Heart left ventricle (tissue), 13 donors: ENCODE measurements around the gene CCDC93.

ENCODE experiments used
- POLR2A ChIP-seq, 2 donors: fragments of 450-650 bp; IDR thresholded peaks; one replicate each; pipeline ENCODE4 v1.6.1; 2017; ENCODE audit warnings: antibody characterized with exemption in 2 of 2, mild to moderate bottlenecking in 2 of 2, moderate library complexity in 2 of 2
- TF ChIP-seq, protein P1 (sequence below), 12 donors: fragments of 200-600 bp; sonication (generic) in 4 of 12; IDR thresholded peaks; one replicate each; pipeline versions ENCODE4 v1.5.0 to v1.8.0; 2018 to 2022; ENCODE audit warnings: antibody characterized with exemption in 12 of 12, mild to moderate bottlenecking in 5 of 12
- donor health status: ischemic (EF 13 %, LVEDD 7.1; RV severe dilation, severe dysfunction).
- donor health status: DM: no; HTN: yes; CAD: no.
- donor health status: DM: no; HTN: no; CAD: no.
- donor health status: ischemic (EF 25% LVEDD 6.9; RV normal size, moderate dysfunction).
- donor health status: ischemic (EF 25% LVEDD 5.7; RV mildly dilated, moderate dysfunction).
- donor health status: ischemic (EF 35%, LVEDD 5.7; RV mildly dilated, moderate dysfunction).
- donor health status: nonischemic (EF 11% LVEDD 7.7; RV severe dilation, severe dysfunction).
- donor health status: DM: yes; HTN: yes; CAD: no.
- donor health status: PGD.
- donor health status: ischemic (EF 29% LVEDD 5.4; RV normal size, mild dysfunction).
- donor health status: nonischemic (EF 23%, LVEDD 6.1; RV moderate dilation, normal function).

GRCh38 chr2:117989854-117990438, 23.9 kb downstream of the CCDC93 start:
- TF ChIP-seq, protein P1, sequence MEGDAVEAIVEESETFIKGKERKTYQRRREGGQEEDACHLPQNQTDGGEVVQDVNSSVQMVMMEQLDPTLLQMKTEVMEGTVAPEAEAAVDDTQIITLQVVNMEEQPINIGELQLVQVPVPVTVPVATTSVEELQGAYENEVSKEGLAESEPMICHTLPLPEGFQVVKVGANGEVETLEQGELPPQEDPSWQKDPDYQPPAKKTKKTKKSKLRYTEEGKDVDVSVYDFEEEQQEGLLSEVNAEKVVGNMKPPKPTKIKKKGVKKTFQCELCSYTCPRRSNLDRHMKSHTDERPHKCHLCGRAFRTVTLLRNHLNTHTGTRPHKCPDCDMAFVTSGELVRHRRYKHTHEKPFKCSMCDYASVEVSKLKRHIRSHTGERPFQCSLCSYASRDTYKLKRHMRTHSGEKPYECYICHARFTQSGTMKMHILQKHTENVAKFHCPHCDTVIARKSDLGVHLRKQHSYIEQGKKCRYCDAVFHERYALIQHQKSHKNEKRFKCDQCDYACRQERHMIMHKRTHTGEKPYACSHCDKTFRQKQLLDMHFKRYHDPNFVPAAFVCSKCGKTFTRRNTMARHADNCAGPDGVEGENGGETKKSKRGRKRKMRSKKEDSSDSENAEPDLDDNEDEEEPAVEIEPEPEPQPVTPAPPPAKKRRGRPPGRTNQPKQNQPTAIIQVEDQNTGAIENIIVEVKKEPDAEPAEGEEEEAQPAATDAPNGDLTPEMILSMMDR (IDR thresholded peaks at IDR 0.05), result no peak
- TF ChIP-seq POLR2A (IDR thresholded peaks at IDR 0.05), result no peak
